Activated naive CD8-positive, alpha-beta T cell (primary cell): ENCODE data around the gene SND1.
"Not testable (repeated sequence)": the region's sequence is repeated elsewhere in the genome, so short reads cannot be mapped to it uniquely, and the experiment has no call there.

ENCODE experiments used
- H3K27ac Mint-ChIP-seq: one replicate; pipeline ENCODE4 v1.8.0; 2021; ENCODE audit warnings: mixed read lengths
- H3K27me3 Mint-ChIP-seq: one replicate; pipeline ENCODE4 v1.8.0; 2021; ENCODE audit warnings: mixed read lengths
- H3K36me3 Mint-ChIP-seq: one replicate; pipeline ENCODE4 v1.8.0; 2021; ENCODE audit warnings: mixed read lengths
- H3K4me1 Mint-ChIP-seq: one replicate; pipeline ENCODE4 v1.8.0; 2021; ENCODE audit warnings: low read depth, mixed read lengths
- H3K4me3 Mint-ChIP-seq: one replicate; pipeline ENCODE4 v1.8.0; 2021; ENCODE audit warnings: mild to moderate bottlenecking, mixed read lengths
- H3K9me3 Mint-ChIP-seq: one replicate; pipeline ENCODE4 v1.8.0; 2021; ENCODE audit warnings: low read depth, mixed read lengths

The SND1 gene

DNA sequence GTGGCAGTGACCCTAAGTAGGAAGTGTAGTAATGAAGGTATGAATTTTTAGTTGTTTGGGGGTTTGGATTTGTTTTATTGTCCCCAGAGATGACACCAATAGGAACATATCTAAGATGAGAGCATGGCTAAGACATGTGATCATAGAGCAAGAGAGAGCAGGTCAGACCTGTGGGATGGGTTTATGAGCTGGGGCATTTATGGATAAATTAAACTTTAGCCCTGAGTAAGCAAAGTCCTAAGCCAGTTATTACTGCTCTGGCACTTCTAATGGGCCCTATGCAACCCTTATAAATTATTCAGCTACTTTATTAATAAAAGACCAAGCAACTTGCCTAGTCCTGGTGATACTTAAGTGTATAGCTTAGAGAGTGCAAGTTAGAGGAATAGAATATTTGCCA is 294.1 kb downstream of the SND1 start:
- Mint-ChIP-seq H3K36me3 (peaks cover 18% of the 10 kb centered on the region), H3K4me3 (no peak overlapping the region), H3K4me1 (no peaks in the 10 kb centered on the region), H3K27me3 (no peaks in the 10 kb centered on the region), H3K27ac (no peak overlapping the region), H3K9me3 (no peaks in the 10 kb centered on the region)

DNA sequence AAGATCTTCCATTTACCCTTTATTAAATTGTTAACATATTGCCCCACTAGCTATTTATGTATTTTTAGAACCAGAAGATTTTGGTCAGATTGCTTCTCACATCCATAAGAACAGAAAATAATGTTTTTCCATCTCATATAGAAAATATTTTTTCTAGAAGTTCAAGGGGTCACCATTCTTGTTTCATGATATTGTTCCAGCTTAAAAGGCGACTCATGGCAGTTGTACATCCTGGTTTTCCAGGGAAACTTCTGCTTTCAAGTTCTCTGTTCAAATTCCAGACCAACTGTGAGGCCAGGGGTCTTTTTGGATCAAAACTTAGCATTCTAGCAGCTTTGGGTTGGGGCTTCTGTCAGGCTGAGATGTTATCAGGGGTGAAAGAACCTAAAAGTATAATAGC is 294.9 kb downstream of the SND1 start:
- Mint-ChIP-seq H3K4me3 (no peak overlapping the region), H3K9me3 (no peaks in the 10 kb centered on the region), H3K4me1 (no peaks in the 10 kb centered on the region), H3K36me3 (peaks cover 20% of the 10 kb centered on the region), H3K27ac (no peak overlapping the region), H3K27me3 (no peaks in the 10 kb centered on the region)

DNA sequence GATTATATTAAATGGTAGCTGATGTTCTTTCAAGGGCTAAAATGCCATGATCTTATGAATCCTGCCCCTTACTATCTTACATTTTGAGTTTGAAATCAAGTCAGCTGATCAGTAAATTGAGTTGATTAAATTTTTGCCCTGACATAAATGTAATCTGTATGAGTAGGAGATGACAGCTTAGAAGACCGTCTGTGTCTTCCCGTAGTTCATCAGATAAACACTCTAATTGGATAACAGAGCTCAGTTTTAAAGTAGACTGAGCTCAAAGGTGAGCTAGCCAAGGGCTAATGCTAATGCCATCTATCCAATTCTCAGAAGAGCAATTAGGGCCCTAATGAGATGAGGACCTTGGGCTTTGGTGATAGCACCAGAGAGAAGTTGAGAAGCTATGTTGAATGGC is 296.3 kb downstream of the SND1 start:
- Mint-ChIP-seq H3K27me3 (no peaks in the 10 kb centered on the region), H3K9me3 (no peaks in the 10 kb centered on the region), H3K4me1 (no peaks in the 10 kb centered on the region), H3K27ac (no peak overlapping the region), H3K36me3 (peaks cover 20% of the 10 kb centered on the region), H3K4me3 (no peak overlapping the region)

DNA sequence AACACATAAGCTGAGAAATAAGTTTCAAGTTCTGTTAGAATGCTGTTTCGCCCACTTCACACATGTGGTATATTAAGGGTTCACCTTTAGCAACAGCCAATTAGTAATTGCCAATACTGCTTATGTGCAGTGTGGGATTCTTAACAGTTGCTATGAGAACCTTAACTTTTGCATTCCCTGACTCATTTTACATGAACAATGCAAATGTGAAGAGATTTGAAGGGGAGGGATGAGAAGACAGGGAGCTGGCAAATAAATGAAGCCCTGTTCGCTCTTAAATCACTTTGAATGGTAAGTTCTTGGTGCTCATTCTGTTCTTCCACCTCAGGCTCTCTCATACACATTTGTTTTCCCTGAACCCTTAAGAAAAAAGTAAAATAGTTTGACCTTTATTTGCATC is 296.9 kb downstream of the SND1 start:
- no peak overlapping the region for H3K4me3 Mint-ChIP-seq
- H3K9me3 Mint-ChIP-seq: no peaks in the 10 kb centered on the region
- H3K27me3 Mint-ChIP-seq: no peaks in the 10 kb centered on the region
- H3K36me3 Mint-ChIP-seq: peaks cover 21% of the 10 kb centered on the region
- H3K27ac Mint-ChIP-seq: no peak overlapping the region
- H3K4me1 Mint-ChIP-seq: no peaks in the 10 kb centered on the region

DNA sequence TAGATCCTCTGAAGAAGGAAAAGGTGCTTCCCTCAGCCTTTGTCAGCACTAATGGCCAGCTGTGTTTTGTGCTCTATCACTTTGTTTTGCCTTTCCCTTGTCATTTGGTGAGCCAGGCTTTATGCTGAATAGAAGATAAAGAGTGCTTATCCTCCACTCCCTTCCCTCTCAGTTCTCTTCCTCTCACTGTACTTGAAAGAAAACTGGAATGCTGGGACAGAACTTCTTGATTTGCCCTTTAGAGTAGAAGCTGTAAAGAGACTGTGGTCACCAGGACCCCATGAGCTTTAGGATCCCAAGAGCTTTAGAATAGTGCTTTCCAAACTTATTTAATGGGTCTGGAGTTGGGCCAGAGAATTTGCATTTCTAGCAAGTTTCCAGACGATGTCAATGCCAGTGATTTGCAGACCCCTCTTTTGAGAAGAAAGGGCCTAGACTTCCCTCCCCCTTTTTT is 297.8 kb downstream of the SND1 start:
- no peaks in the 10 kb centered on the region for H3K4me1 Mint-ChIP-seq
- H3K36me3 Mint-ChIP-seq: peaks cover 21% of the 10 kb centered on the region
- H3K4me3 Mint-ChIP-seq: no peak overlapping the region
- no peaks in the 10 kb centered on the region for H3K9me3 Mint-ChIP-seq
- H3K27me3 Mint-ChIP-seq: no peaks in the 10 kb centered on the region
- H3K27ac Mint-ChIP-seq: no peak overlapping the region

DNA sequence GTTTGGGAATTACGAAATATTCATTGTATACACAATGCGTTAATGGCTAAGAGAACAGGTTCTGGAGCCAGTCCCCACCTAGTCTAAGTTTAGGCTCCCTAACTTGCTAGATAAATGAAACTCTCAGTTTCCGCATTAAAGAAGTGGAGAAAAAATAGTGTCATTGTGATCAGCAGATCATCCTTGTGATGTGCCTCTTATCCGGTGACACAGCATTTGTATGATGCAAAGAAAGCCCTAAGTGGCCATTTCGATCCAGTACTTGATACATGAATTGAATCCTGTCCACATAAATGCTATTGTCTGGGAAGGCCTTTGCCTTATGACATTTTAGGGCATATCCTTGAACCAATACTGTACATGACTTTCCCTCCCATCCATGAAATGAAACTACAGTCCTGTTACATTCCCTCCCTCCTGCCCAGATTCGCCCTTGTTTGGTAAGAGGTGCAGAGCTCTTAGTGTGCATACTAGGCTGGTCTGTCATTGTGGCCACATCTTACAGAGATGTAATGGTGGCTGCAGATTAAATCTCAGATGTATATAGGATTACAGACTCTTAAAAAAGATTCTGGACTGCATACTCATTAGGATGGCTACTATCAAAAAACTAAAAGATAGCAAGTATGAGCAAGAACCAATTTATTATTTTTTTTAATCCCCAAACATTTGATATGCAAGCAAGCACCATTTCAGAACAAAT is 298.4 kb downstream of the SND1 start:
- no peaks in the 10 kb centered on the region for H3K27me3 Mint-ChIP-seq
- H3K9me3 Mint-ChIP-seq: no peaks in the 10 kb centered on the region
- no peaks in the 10 kb centered on the region for H3K4me1 Mint-ChIP-seq
- peaks cover 21% of the 10 kb centered on the region for H3K36me3 Mint-ChIP-seq
- H3K27ac Mint-ChIP-seq: no peak overlapping the region
- H3K4me3 Mint-ChIP-seq: no peak overlapping the region

DNA sequence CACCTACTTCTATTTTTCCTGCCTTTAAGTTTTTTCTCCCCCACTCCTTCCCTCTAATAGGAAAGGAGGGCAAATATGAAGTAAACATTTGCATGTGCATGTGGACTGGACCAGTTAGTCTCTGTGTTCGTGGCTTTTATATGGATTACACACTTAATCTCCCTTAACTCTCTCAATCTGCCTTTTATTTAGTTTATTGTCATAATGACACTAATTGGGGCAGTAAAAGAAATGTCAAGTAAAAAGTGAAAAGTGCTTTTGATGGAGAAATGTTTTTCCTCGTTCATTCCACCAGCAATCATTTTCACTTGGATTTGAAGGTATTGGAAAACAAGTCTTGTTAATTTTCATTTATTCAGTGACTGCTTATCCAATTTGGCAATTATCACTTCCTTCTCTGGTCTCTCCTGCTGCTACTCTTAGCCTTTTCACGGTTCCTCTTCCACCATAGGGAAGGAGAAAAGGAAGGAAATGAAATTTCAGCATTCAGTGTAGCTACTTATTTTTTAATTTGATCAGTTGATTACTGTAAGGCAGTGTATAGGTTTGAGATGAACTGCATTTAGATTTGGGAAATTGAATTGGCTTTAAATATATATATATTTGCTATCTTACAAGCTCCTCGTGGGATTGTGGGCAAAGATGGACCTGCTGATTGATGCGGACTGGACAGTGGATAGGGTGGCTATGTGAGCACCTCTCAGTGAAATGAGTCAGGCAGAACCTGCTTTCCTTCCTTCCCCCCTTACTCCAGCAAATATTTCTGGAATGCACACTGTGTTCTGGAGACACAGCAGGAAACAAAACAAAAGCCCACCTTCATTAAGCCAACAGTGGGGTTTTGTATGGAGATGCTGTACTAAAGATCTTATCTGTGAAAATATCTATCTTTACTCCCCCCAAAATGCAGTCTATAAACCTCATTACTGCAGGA is 301.7 kb downstream of the SND1 start:
- Mint-ChIP-seq H3K27ac (peak overlapping the region; percentile 48), H3K4me3 (no peak overlapping the region), H3K9me3 (no peaks in the 10 kb centered on the region), H3K27me3 (no peaks in the 10 kb centered on the region), H3K4me1 (no peaks in the 10 kb centered on the region), H3K36me3 (peaks cover 21% of the 10 kb centered on the region)

DNA sequence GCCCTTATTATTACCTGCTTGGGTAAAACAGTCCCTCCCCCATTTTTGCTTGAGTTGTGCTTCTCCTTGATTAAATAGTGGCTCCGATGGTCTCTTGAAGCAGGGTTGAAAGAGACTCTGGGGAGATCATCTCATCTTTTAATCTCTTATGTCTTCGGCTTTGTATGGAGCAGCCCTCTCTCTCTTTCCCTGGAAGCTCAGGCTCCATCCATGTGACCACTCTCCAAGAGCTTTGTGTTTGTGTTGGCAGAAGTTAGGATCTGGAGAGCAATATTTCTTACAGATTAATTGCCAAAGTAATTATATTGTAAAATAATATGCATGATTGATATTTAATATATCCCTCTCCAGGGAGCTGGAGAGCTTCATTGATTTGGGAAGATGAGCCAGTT is 302.4 kb downstream of the SND1 start:
- H3K9me3 Mint-ChIP-seq: no peaks in the 10 kb centered on the region
- no peak overlapping the region for H3K27ac Mint-ChIP-seq
- no peaks in the 10 kb centered on the region for H3K27me3 Mint-ChIP-seq
- no peaks in the 10 kb centered on the region for H3K4me1 Mint-ChIP-seq
- H3K36me3 Mint-ChIP-seq: peaks cover 22% of the 10 kb centered on the region
- no peak overlapping the region for H3K4me3 Mint-ChIP-seq

DNA sequence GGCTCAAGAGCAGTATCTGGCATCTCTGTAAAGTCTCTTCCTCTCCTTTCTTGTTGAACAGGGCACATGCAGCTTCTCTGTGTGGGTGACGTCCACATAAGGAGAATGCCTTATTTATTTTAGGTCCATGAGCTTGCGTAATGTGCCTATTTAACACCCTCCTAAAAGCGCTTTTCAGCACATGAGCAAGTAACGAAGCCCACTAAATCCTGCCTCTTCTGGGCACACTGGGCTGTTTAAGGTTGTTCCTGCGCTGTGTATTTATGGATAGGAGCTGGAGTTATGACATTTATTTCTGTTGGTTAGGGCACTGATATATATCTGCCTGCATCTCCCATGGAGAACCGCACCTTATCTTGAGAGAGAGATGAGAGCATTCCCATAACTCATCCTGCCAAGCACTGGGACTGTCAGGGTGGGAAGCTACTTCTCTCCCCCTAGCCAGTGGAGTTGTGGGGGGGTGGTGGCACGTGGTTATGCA is 303.1 kb downstream of the SND1 start:
- H3K4me3 Mint-ChIP-seq: no peak overlapping the region
- no peaks in the 10 kb centered on the region for H3K4me1 Mint-ChIP-seq
- H3K27me3 Mint-ChIP-seq: no peaks in the 10 kb centered on the region
- H3K27ac Mint-ChIP-seq: no peak overlapping the region
- H3K36me3 Mint-ChIP-seq: peaks cover 29% of the 10 kb centered on the region
- no peaks in the 10 kb centered on the region for H3K9me3 Mint-ChIP-seq

DNA sequence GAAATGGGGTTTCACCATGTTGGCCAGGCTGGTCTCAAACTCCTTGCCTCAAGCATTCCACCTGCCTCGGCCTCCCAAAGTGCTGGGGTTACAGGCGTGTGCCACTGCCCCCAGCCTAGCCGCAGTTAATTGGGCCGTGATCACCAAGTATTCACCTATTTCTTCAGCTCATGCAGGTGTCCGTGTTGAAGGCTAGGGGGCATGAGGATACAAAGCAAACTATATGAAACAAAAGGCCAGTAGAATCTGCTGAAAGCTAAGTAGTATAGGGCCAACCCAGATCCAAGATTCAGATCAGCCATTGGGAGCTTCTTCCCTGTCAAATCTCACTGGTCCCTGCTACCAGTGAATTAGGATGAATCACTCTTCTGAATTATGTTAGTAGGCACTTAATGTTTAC is 305.9 kb downstream of the SND1 start:
- H3K36me3 Mint-ChIP-seq: peaks cover 42% of the 10 kb centered on the region
- H3K9me3 Mint-ChIP-seq: peaks cover 8% of the 10 kb centered on the region

DNA sequence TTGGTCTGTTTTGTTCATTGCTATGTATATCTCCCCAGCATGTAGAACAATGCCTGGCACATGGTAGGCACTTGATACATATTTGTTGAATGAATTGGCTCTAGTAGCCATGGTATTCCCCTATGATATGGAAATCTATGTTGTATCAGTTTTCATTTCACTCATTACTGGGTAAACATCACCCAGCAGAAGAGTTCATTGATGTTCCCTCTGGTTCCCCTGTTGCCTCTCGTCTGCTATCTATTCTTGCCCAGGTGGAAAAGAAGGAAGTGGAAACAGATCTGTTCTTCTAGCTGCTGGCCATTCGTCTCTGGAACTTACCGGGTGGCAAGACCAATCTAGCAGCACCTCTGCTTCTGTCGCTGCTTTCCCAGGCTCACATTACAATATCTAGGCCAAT is 307.8 kb downstream of the SND1 start:
- Mint-ChIP-seq H3K36me3 (peaks cover 40% of the 10 kb centered on the region), H3K4me3 (no peak overlapping the region), H3K4me1 (no peaks in the 10 kb centered on the region), H3K9me3 (peaks cover 10% of the 10 kb centered on the region), H3K27ac (peak overlapping the region; percentile 59), H3K27me3 (no peaks in the 10 kb centered on the region)

More for the DNA sequence above, 305.9 kb downstream of the SND1 start:
- Mint-ChIP-seq H3K4me3 (no peak overlapping the region), H3K27ac (no peak overlapping the region), H3K27me3 (no peaks in the 10 kb centered on the region), H3K4me1 (no peaks in the 10 kb centered on the region)

DNA sequence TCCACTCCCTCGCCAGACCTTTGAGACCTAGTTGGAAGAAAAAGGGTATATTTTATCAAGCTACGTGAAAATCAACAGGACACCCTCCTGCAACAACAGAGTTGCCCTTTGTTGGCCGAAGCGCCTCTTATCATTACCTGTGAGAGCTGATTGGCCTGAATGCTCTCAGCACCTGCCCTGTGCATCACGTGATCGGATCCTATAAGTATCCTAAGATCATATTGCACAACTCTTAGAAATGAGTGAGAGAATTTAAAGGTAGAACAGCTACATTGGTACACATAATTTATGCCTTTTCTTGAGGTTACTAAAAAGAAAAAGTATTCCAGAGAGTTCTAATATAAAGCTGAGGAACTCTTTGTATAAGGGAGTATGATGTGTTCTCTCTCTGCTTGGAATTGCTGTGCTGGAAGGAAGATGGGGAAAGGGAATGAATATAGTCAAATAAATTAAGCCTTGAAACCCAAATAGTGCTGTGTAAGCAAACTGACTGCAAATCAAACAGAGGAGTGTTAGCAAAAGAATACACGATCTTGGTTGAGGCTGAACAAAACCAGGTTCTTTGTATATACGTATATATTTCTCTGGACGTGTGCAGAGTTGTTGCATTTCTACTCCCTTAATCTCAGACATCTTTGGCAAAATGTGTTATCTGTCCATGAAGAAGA is 309.9 kb downstream of the SND1 start:
- H3K27me3 Mint-ChIP-seq: no peaks in the 10 kb centered on the region
- H3K36me3 Mint-ChIP-seq: peaks cover 40% of the 10 kb centered on the region

DNA sequence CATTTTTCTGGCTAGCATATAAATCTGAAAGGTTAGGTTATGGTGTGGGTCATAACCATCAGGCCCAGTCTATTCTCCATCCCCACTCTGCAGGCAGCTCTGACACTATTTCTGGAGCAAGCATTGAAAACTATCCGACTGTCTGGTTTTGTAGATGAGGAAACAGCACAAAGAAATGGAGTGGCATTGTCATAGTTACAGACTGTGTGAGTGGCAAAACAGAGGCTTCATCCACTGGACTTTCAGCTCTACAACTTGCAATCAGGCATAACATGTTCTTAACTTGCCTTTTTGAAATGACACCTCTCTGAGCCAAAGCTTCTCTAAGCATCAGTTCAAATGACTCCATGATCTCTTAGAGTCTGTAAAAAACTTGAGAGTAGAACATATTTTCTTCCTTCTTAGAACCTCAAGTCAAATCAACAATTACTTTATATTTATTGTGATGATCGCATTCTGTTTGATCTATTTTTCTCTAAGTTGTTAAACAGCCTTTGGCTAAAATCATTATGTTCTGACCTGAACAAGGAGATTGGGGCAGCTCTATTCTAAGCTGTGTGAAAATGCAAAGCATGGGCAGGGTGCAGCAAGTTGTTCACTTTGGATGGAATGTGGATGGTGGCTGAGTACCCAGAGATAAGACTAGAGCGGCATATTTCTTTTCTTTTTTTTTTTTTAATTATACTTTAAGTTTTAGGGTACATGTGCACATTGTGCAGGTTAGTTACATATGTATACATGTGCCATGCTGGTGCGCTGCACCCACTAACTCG is 310.8 kb downstream of the SND1 start:
- Mint-ChIP-seq H3K27me3 (no peaks in the 10 kb centered on the region), H3K4me3 (no peak overlapping the region), H3K4me1 (no peaks in the 10 kb centered on the region), H3K9me3 (peaks cover 10% of the 10 kb centered on the region), H3K36me3 (peaks cover 37% of the 10 kb centered on the region), H3K27ac (no peak overlapping the region)

More for the DNA sequence above, 309.9 kb downstream of the SND1 start:
- peaks cover 10% of the 10 kb centered on the region for H3K9me3 Mint-ChIP-seq
- H3K4me3 Mint-ChIP-seq: no peak overlapping the region
- H3K4me1 Mint-ChIP-seq: no peaks in the 10 kb centered on the region
- no peak overlapping the region for H3K27ac Mint-ChIP-seq

DNA sequence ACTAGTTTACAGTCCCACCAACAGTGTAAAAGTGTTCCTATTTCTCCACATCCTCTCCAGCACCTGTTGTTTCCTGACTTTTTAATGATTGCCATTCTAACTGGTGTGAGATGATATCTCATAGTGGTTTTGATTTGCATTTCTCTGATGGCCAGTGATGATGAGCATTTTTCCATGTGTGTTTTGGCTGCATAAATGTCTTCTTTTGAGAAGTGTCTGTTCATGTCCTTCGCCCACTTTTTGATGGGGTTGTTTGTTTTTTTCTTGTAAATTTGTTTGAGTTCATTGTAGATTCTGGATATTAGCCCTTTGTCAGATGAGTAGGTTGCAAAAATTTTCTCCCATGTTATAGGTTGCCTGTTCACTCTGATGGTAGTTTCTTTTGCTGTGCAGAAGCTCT is 311.9 kb downstream of the SND1 start:
- not testable (repeated sequence) for H3K27ac Mint-ChIP-seq, H3K4me3 Mint-ChIP-seq, H3K4me1 Mint-ChIP-seq, H3K9me3 Mint-ChIP-seq, H3K27me3 Mint-ChIP-seq
- peaks cover 33% of the 10 kb centered on the region for H3K36me3 Mint-ChIP-seq
